KMS-11 (cell line): ENCODE data around the gene DGKB.

Source experiments
- H2AFZ ChIP-seq: fragments of 200-600 bp; sonication (generic); 2 replicates; pipeline ENCODE4 v1.6.1; 2016; ENCODE audit warnings: antibody characterized with exemption, mixed run types, low read depth
- H3K27ac ChIP-seq: fragments of 200-600 bp; sonication (generic); 2 replicates; pipeline ENCODE4 v1.6.1; 2016; ENCODE audit warnings: mild to moderate bottlenecking, mixed run types
- H3K27me3 ChIP-seq: fragments of 200-600 bp; sonication (generic); 2 replicates; pipeline ENCODE4 v1.6.1; 2017; ENCODE audit warnings: mild to moderate bottlenecking, low read depth, mixed run types, moderate library complexity; ENCODE audit not compliant: insufficient read depth
- H3K36me3 ChIP-seq: fragments of 200-600 bp; sonication (generic); 2 replicates; pipeline ENCODE4 v1.6.1; 2017; ENCODE audit warnings: mild to moderate bottlenecking, mixed run types; ENCODE audit not compliant: insufficient read depth
- H3K4me1 ChIP-seq: fragments of 200-600 bp; sonication (generic); 2 replicates; pipeline ENCODE4 v1.6.1; 2016; ENCODE audit warnings: mild to moderate bottlenecking, low read depth, mixed run types; ENCODE audit not compliant: poor library complexity, severe bottlenecking
- H3K4me2 ChIP-seq: fragments of 200-600 bp; sonication (generic); 2 replicates; pipeline ENCODE4 v1.7.0; 2016; ENCODE audit warnings: mild to moderate bottlenecking, mixed run types
- H3K4me3 ChIP-seq: fragments of 200-600 bp; sonication (generic); IDR thresholded peaks from 2 replicates; pipeline ENCODE4 v1.6.1; 2017; ENCODE audit warnings: low read depth, low read length, mixed read lengths; ENCODE audit not compliant: insufficient read depth
- H3K79me2 ChIP-seq: fragments of 200-600 bp; sonication (generic); 2 replicates; pipeline ENCODE4 v1.6.1; 2016; ENCODE audit warnings: low read depth, mixed run types; ENCODE audit not compliant: insufficient read depth
- H3K9ac ChIP-seq: fragments of 200-600 bp; sonication (generic); 2 replicates; pipeline ENCODE4 v1.6.1; 2016; ENCODE audit warnings: mild to moderate bottlenecking, mixed run types
- H4K20me1 ChIP-seq: fragments of 200-600 bp; sonication (generic); 2 replicates; pipeline ENCODE4 v1.6.1; 2016; ENCODE audit warnings: mild to moderate bottlenecking, mixed run types; ENCODE audit not compliant: insufficient read depth
- CTCF ChIP-seq: fragments of 200-600 bp; sonication (generic); conservative IDR thresholded peaks from 2 replicates; pipeline ENCODE4 v1.6.1; 2017; ENCODE audit warnings: low read depth, mild to moderate bottlenecking, antibody characterized with exemption, low read length, moderate library complexity, mixed read lengths

The DGKB gene

GRCh38 chr7:14170872-14171271 lies 731.7 kb downstream of the DGKB start:
- Histone ChIP-seq H3K4me2 (no peak overlapping the region), H4K20me1 (no peaks in the 10 kb centered on the region), H3K79me2 (no peaks in the 10 kb centered on the region), H2AFZ (no peak overlapping the region), H3K4me1 (no peaks in the 10 kb centered on the region), H3K27ac (no peak overlapping the region), H3K9ac (no peak overlapping the region), H3K36me3 (no peaks in the 10 kb centered on the region), H3K27me3 (no peaks in the 10 kb centered on the region), H3K4me3 (no peak overlapping the region)
- no peak for TF ChIP-seq CTCF

- no peak overlapping the region for H2AFZ ChIP-seq
- no peaks in the 10 kb centered on the region for H3K4me1 ChIP-seq
- TF ChIP-seq CTCF = no peak
- no peaks in the 10 kb centered on the region for H3K79me2 ChIP-seq
- no peak overlapping the region for H3K4me2 ChIP-seq
- H3K9ac ChIP-seq = no peak overlapping the region
- H3K27ac ChIP-seq = no peak overlapping the region
- H3K27me3 ChIP-seq = no peaks in the 10 kb centered on the region
- no peaks in the 10 kb centered on the region for H4K20me1 ChIP-seq
- H3K4me3 ChIP-seq = no peak overlapping the region
- no peaks in the 10 kb centered on the region for H3K36me3 ChIP-seq
Measured at GRCh38 chr7:14158111-14158510, 744.4 kb downstream of the DGKB start.

- TF ChIP-seq CTCF = no peak
- H3K79me2 ChIP-seq = no peaks in the 10 kb centered on the region
- H3K36me3 ChIP-seq = no peaks in the 10 kb centered on the region
Measured at GRCh38 chr7:14156436-14156835, 746.1 kb downstream of the DGKB start.

GRCh38 chr7:14148974-14149373 lies 753.6 kb downstream of the DGKB start:
- Histone ChIP-seq H2AFZ (no peak overlapping the region), H3K9ac (no peak overlapping the region), H3K27me3 (no peaks in the 10 kb centered on the region), H3K4me1 (no peaks in the 10 kb centered on the region), H4K20me1 (no peaks in the 10 kb centered on the region), H3K79me2 (no peaks in the 10 kb centered on the region), H3K4me3 (no peak overlapping the region), H3K27ac (no peak overlapping the region), H3K4me2 (no peak overlapping the region), H3K36me3 (no peaks in the 10 kb centered on the region)
- TF ChIP-seq CTCF = no peak

More at GRCh38 chr7:14156436-14156835, 746.1 kb downstream of the DGKB start:
- Histone ChIP-seq H3K27ac (no peak overlapping the region), H3K4me1 (no peaks in the 10 kb centered on the region), H3K4me2 (no peak overlapping the region), H2AFZ (no peak overlapping the region), H3K9ac (no peak overlapping the region), H3K4me3 (no peak overlapping the region), H3K27me3 (no peaks in the 10 kb centered on the region), H4K20me1 (no peaks in the 10 kb centered on the region)
